Esophagus muscularis mucosa (tissue), 4 donors: ENCODE data around the gene CAMKMT. TPM values are rescaled to one million over a fixed set of nuclear protein-coding genes. Genes with fewer than 3 reads are reported as not detected.
A peak's percentile ranks its signal among the peaks of the same experiment; 100 is the strongest.

Source experiments
- DNase-seq: peaks from one replicate; pipeline ENCODE4 v3.0.0-alpha.2; 2017; ENCODE audit errors: extremely low spot score
- H3K27ac ChIP-seq, 4 donors: fragments of 200-600 bp; sonication (generic); replicated peaks in 1 of 4; 1 replicate in 3 of 4; 2 replicates in 1 of 4; pipeline ENCODE4 v1.5.1; 2016 to 2019; ENCODE audit warnings: mild to moderate bottlenecking in 1 of 4
- H3K27me3 ChIP-seq, 4 donors: fragments of 200-600 bp; sonication (generic); one replicate each; pipeline versions ENCODE4 v1.5.1 to v1.6.0; 2016 to 2019
- H3K36me3 ChIP-seq, 4 donors: fragments of 200-600 bp; sonication (generic); one replicate each; pipeline ENCODE4 v1.5.1; 2016 to 2019
- H3K4me1 ChIP-seq, 4 donors: fragments of 200-600 bp; sonication (generic); one replicate each; pipeline ENCODE4 v1.5.1; 2016 to 2019
- H3K4me3 ChIP-seq, 4 donors: fragments of 200-600 bp; sonication (generic); 1 replicate in 2 of 4; 2 replicates in 2 of 4; pipeline ENCODE4 v1.5.1; 2016 to 2019; ENCODE audit warnings: mild to moderate bottlenecking in 4 of 4, moderate library complexity in 1 of 4
- H3K9me3 ChIP-seq, 4 donors: fragments of 200-600 bp; sonication (generic); 1 replicate in 3 of 4; 2 replicates in 1 of 4; pipeline ENCODE4 v1.5.1; 2016 to 2019
- EP300 ChIP-seq: sonication (generic); formaldehyde crosslinking; IDR thresholded peaks from one replicate; pipeline ENCODE4 v1.6.1; 2017; ENCODE audit warnings: antibody characterized with exemption
- POLR2A ChIP-seq: fragments of 450-650 bp; IDR thresholded peaks from one replicate; pipeline ENCODE4 v1.6.1; 2017; ENCODE audit warnings: antibody characterized with exemption, moderate library complexity, mild to moderate bottlenecking, low read depth
- POLR2AphosphoS5 ChIP-seq, 2 donors: sonication (generic); formaldehyde crosslinking; IDR thresholded peaks; one replicate each; pipeline ENCODE4 v1.6.1; 2017; ENCODE audit warnings: antibody characterized with exemption in 2 of 2
- WGBS: methylation state at CpG from one replicate; pipeline ENCODE4 v1.1.5; 2018; 5-methylcytosine and 5-hydroxymethylcytosine counted together
- intact Hi-C: fragments of 100-400 bp; cut with DNase I; formaldehyde crosslinking; loops from one replicate; pipeline ENCODE4 v1.15.1; 2023
- total RNA-seq, 4 donors: library from RNA; depleted of rRNA; stranded (reverse); fragments of >200 nt; gene quantifications; one replicate each; pipeline versions ENCODE4 v1.1.0 to v1.2.1, GENCODE V29; 2016
- TF ChIP-seq, protein P1 (sequence below), 3 experiments: fragments of 200-600 bp in 2 of 3; fragments of 450-650 bp in 1 of 3; sonication (generic) in 2 of 3; IDR thresholded peaks; one replicate each; pipeline ENCODE4 v1.5.1; 2017 to 2019; ENCODE audit warnings: antibody characterized with exemption in 3 of 3, mild to moderate bottlenecking in 2 of 3, moderate library complexity in 1 of 3

The CAMKMT gene
- 1 to 10 TPM; 5.8 to 8.3 (median 6.9) TPM for total RNA-seq

DNA sequence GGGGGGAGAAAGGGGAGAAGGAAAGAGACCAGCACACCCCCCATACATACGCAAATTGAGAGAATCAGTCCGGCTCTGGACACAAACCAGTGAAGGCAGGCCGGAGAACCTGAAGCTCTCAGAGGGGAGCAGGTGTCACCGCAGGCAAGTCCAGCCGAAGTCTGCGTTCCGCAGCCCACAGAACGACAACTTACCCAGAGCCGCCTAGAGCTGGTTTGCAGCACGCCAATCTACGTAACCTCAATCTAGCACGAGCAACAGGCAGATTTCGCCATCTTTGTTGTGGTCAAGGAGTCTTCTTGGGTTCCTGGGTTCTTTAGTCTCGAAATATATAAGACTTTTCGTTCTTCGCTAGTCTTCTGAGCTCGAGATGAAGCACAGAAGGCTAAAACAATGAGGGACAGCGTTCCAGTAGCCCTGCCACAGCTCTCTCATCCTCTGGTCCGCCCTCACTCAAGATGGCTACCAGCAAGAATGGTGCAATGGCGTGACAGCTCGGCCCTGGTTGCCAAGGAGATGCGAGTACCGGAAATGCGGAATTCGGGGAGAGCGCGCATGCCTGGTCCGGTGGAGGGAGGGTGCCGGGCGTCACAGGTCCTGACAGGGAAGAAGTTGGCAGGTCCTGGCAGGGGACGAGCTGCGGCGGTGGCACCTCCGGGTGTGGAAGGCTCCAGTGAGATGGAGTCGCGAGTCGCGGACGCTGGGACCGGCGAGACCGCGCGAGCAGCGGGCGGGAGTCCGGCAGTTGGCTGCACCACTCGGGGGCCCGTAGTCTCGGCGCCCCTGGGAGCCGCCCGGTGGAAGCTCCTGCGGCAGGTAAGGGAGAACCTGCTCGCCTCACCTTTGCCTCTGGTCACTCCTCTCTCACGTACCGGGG is at the start of gene CAMKMT, which contains the start of gene PREPL:
Gene CAMKMT (plus strand): TSS at position 618 of the 877 bp plus-strand sequence.
Gene PREPL (minus strand): TSS at position 165 of the 877 bp plus-strand sequence. CDS start 15,152 bp downstream, outside the sequence.
- intact Hi-C loops: loop anchor here (5.0 kb wide), 1 partner anchor 194 kb away; the partner anchor contains the start of gene PPM1B
- H3K4me1 ChIP-seq: peaks cover 33 to 49% (median 47%) of the 10 kb centered on the region in 4 donors
- no peaks in the 10 kb centered on the region for H3K36me3 ChIP-seq
- peak within 1 kb of the TSS; percentile 88 to 96 (median 94) for H3K27ac ChIP-seq
- peak; percentile 100 for DNase-seq
- peak within 1 kb of the TSS; percentile 79 to 93 (median 84) for H3K4me3 ChIP-seq
- TF ChIP-seq POLR2AphosphoS5 (IDR thresholded peaks at IDR 0.05): peak; percentile 88 to 89
- no peak for TF ChIP-seq EP300
- peak; percentile 73 for TF ChIP-seq POLR2A
- TF ChIP-seq, protein P1, sequence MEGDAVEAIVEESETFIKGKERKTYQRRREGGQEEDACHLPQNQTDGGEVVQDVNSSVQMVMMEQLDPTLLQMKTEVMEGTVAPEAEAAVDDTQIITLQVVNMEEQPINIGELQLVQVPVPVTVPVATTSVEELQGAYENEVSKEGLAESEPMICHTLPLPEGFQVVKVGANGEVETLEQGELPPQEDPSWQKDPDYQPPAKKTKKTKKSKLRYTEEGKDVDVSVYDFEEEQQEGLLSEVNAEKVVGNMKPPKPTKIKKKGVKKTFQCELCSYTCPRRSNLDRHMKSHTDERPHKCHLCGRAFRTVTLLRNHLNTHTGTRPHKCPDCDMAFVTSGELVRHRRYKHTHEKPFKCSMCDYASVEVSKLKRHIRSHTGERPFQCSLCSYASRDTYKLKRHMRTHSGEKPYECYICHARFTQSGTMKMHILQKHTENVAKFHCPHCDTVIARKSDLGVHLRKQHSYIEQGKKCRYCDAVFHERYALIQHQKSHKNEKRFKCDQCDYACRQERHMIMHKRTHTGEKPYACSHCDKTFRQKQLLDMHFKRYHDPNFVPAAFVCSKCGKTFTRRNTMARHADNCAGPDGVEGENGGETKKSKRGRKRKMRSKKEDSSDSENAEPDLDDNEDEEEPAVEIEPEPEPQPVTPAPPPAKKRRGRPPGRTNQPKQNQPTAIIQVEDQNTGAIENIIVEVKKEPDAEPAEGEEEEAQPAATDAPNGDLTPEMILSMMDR (IDR thresholded peaks at IDR 0.05): no peak
- WGBS: 0% methylated on average over 33 of the region's 57 CpGs
- H3K9me3 ChIP-seq: no peaks in the 10 kb centered on the region
- H3K27me3 ChIP-seq: no peaks in the 10 kb centered on the region

- H3K36me3 ChIP-seq: peaks cover 30 to 86% (median 44%) of the 10 kb centered on the region in 4 donors
- DNase-seq: no peak
- H3K27me3 ChIP-seq: no peaks in the 10 kb centered on the region
- intact Hi-C loops: no loop called here
- TF ChIP-seq EP300: no peak
- TF ChIP-seq POLR2A: no peak
- TF ChIP-seq POLR2AphosphoS5 (IDR thresholded peaks at IDR 0.05): no peak
- TF ChIP-seq, protein P1 (IDR thresholded peaks at IDR 0.05): no peak
- peaks cover 0 to 25% (median 22%) of the 10 kb centered on the region in 4 donors for H3K9me3 ChIP-seq
- no peaks in the 10 kb centered on the region for H3K4me1 ChIP-seq
- H3K27ac ChIP-seq: no peak overlapping the region
- H3K4me3 ChIP-seq: no peak overlapping the region
Measured at GRCh38 chr2:44314362-44314761, 47.4 kb upstream of the CAMKMT start.

- no peak for TF ChIP-seq EP300
- TF ChIP-seq POLR2A: no peak
- TF ChIP-seq, protein P1 (IDR thresholded peaks at IDR 0.05): no peak
- TF ChIP-seq POLR2AphosphoS5 (IDR thresholded peaks at IDR 0.05): no peak
- H3K9me3 ChIP-seq: peaks cover 0 to 10% (median 6%) of the 10 kb centered on the region in 4 donors
- intact Hi-C loops: no loop called here
- H3K36me3 ChIP-seq: peaks cover 40 to 98% (median 59%) of the 10 kb centered on the region in 4 donors
- no peaks in the 10 kb centered on the region for H3K4me1 ChIP-seq
- H3K27ac ChIP-seq: no peak overlapping the region
- no peak for DNase-seq
- H3K27me3 ChIP-seq: no peaks in the 10 kb centered on the region
- no peak overlapping the region for H3K4me3 ChIP-seq
Measured at GRCh38 chr2:44315945-44316344, 45.8 kb upstream of the CAMKMT start.

- Histone ChIP-seq H3K36me3 (peaks cover 38 to 88% (median 55%) of the 10 kb centered on the region in 4 donors), H3K27me3 (no peaks in the 10 kb centered on the region), H3K4me1 (peaks cover 0 to 16% (median 13%) of the 10 kb centered on the region in 4 donors), H3K4me3 (no peak overlapping the region), H3K9me3 (no peaks in the 10 kb centered on the region), H3K27ac (no peak overlapping the region)
- 76% methylated on average over 1 of the region's 1 CpG for WGBS
- TF ChIP-seq POLR2A: no peak
- TF ChIP-seq, protein P1 (IDR thresholded peaks at IDR 0.05): no peak
- no peak for TF ChIP-seq POLR2AphosphoS5 (IDR thresholded peaks at IDR 0.05)
- no peak for TF ChIP-seq EP300
- intact Hi-C loops: no loop called here
- DNase-seq: no peak
Measured at GRCh38 chr2:44320832-44321231, 40.9 kb upstream of the CAMKMT start.
